Nephron (organoid): Measurements from ENCODE around the gene HMGCR.

Experiments used
- H3K27ac Mint-ChIP-seq, 3 experiments: 2 replicates each; pipeline ENCODE4 v1.8.0; 2020; ENCODE audit warnings: mixed read lengths in 3 of 3, mild to moderate bottlenecking in 2 of 3, moderate library complexity in 1 of 3
- H3K27me3 Mint-ChIP-seq: 2 replicates; pipeline ENCODE4 v1.8.0; 2021; ENCODE audit warnings: low read depth, mild to moderate bottlenecking, moderate library complexity, mixed read lengths
- H3K36me3 Mint-ChIP-seq: 2 replicates; pipeline ENCODE4 v1.8.0; 2020; ENCODE audit warnings: low read depth, mixed read lengths
- H3K4me1 Mint-ChIP-seq: 2 replicates; pipeline ENCODE4 v1.8.0; 2020; ENCODE audit warnings: mixed read lengths
- H3K4me3 Mint-ChIP-seq, 3 experiments: 2 replicates each; pipeline ENCODE4 v1.8.0; 2020; ENCODE audit warnings: mild to moderate bottlenecking in 3 of 3, mixed read lengths in 3 of 3, moderate library complexity in 2 of 3
- H3K9me3 Mint-ChIP-seq: 2 replicates; pipeline ENCODE4 v1.8.0; 2020; ENCODE audit warnings: mixed read lengths
- TF ChIP-seq, protein P1 (sequence below), 3 experiments: fragments of 200-600 bp; sonication (generic); IDR thresholded peaks; one replicate each; pipeline ENCODE4 v1.5.0; 2021; ENCODE audit warnings: antibody characterized with exemption in 3 of 3; ENCODE audit not compliant: unreplicated experiment in 3 of 3

Gene HMGCR

DNA sequence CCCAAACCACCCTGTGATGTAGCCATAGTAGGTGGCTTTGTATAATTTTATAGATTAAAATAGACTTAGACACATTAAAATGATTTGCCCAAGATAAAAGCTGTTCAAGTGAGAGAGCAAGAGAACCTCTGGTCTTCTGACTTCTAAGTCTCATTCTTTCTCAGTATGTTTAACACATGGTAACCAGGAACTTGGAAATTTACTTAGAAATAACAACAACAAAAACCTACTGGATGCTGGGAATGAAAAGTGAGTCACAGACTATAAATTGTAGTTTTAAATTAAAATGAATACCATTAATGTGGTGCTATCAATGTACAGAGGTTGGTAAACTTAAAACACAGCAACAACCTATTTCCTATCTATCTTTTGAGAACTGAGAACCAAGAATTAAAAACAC lies 30.4 kb downstream of the HMGCR start:
- H3K36me3 Mint-ChIP-seq: peaks cover 5% of the 10 kb centered on the region
- H3K4me1 Mint-ChIP-seq: peaks cover 9% of the 10 kb centered on the region
- no peak overlapping the region for H3K4me3 Mint-ChIP-seq
- H3K27me3 Mint-ChIP-seq: no peaks in the 10 kb centered on the region
- no peaks in the 10 kb centered on the region for H3K9me3 Mint-ChIP-seq
- no peak overlapping the region for H3K27ac Mint-ChIP-seq
- TF ChIP-seq, protein P1, sequence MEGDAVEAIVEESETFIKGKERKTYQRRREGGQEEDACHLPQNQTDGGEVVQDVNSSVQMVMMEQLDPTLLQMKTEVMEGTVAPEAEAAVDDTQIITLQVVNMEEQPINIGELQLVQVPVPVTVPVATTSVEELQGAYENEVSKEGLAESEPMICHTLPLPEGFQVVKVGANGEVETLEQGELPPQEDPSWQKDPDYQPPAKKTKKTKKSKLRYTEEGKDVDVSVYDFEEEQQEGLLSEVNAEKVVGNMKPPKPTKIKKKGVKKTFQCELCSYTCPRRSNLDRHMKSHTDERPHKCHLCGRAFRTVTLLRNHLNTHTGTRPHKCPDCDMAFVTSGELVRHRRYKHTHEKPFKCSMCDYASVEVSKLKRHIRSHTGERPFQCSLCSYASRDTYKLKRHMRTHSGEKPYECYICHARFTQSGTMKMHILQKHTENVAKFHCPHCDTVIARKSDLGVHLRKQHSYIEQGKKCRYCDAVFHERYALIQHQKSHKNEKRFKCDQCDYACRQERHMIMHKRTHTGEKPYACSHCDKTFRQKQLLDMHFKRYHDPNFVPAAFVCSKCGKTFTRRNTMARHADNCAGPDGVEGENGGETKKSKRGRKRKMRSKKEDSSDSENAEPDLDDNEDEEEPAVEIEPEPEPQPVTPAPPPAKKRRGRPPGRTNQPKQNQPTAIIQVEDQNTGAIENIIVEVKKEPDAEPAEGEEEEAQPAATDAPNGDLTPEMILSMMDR (IDR thresholded peaks at IDR 0.05; ENCODE audit: unreplicated experiment in 3 of 3): no peak

DNA sequence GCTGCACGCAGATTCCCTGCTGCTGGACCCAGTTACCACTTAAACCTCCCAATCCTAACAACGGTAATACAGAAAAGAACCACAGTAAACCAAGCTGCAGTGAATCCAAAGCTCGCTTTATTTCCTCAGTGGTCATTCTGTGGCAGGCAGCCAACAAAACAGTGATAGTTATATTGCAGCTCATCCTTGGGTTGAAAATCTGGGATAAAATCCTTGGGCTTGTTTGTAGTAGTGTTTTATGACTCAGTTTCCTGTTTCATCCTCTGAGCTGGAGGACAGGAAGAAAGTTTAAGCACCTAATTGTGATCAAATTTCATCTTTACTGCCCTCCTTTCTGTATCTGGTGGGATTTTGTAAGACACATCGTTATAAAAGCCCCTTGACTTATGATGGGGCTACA lies 31.4 kb downstream of the HMGCR start:
- Mint-ChIP-seq H3K27me3 (no peaks in the 10 kb centered on the region), H3K36me3 (peaks cover 10% of the 10 kb centered on the region), H3K4me1 (peaks cover 4% of the 10 kb centered on the region), H3K9me3 (no peaks in the 10 kb centered on the region), H3K4me3 (no peak overlapping the region), H3K27ac (peak overlapping the region in 1 of 3 experiments; percentile 41)
- TF ChIP-seq, protein P1 (IDR thresholded peaks at IDR 0.05; ENCODE audit: unreplicated experiment in 3 of 3): no peak

DNA sequence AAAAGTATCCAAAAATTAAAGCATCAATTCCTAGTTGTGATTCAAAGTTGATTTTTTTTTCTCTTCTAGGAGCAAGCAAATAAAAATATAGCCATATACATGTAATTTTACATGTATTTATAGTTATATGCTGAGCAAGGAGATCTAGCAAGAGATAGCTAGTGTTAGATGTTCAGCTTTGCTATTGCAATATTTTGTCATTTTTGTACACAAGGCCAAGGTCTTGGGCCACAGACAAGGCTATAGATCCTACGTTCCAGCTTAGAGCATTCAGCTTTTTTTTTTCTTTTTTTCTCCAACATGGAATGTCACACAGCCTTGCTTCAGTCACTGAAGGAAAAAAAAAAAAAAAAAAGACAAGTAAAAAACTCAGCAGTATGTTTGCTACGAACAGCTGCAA lies 36.8 kb downstream of the HMGCR start:
- Mint-ChIP-seq H3K9me3 (no peaks in the 10 kb centered on the region), H3K4me3 (no peak overlapping the region), H3K27ac (peak overlapping the region in 2 of 3 experiments; percentile 31 to 51), H3K36me3 (peaks cover 29% of the 10 kb centered on the region), H3K27me3 (no peaks in the 10 kb centered on the region), H3K4me1 (peaks cover 13% of the 10 kb centered on the region)
- TF ChIP-seq, protein P1 (IDR thresholded peaks at IDR 0.05; ENCODE audit: unreplicated experiment in 3 of 3): no peak

DNA sequence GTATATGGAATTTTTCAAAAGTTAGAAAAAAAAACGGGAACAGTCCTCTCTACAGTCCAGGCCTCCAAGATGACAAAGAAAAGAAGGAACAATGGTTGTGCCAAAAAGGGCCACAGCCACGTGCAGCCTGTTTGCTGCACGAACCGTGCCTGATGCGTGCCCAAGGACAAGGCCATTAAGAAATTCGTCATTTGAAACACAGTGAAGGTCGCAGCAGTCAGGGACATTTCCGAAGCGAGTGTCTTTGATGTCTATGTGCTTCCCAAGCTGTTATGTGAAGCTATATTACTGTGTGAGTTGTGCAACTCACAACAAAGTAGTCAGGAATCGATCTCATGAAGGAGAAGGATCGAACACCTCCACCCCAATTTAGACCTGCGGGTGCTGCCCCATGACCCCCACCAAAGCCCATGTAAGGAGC lies 37.4 kb downstream of the HMGCR start:
- Mint-ChIP-seq H3K27me3 (no peaks in the 10 kb centered on the region), H3K27ac (peak overlapping the region; percentile 31 to 72 (median 51)), H3K4me1 (peaks cover 13% of the 10 kb centered on the region), H3K9me3 (no peaks in the 10 kb centered on the region), H3K4me3 (no peak overlapping the region), H3K36me3 (peaks cover 35% of the 10 kb centered on the region)
- TF ChIP-seq, protein P1 (IDR thresholded peaks at IDR 0.05; ENCODE audit: unreplicated experiment in 3 of 3): no peak

DNA sequence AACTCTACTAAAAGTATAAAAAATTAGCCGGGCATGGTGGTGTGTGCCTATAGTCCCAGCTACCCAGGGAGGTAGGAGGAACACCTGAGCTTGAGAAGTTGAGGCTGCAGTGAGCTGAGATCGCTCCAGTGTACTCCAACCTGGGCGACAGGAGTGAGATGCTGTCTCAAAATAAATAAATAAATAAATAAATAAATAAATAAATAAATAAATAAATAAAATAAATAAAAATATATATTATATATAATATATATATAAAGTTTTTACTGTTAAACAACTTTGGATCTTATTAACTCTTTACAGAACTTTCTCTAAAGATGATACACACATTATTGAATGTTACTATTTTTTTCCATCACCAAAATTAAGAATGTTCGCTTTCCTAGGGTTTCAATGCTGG lies 38.4 kb downstream of the HMGCR start:
- peaks cover 39% of the 10 kb centered on the region for H3K36me3 Mint-ChIP-seq
- no peak overlapping the region for H3K27ac Mint-ChIP-seq
- TF ChIP-seq, protein P1 (IDR thresholded peaks at IDR 0.05; ENCODE audit: unreplicated experiment in 3 of 3): no peak
- H3K4me3 Mint-ChIP-seq: no peak overlapping the region
- H3K27me3 Mint-ChIP-seq: no peaks in the 10 kb centered on the region
- H3K9me3 Mint-ChIP-seq: no peaks in the 10 kb centered on the region
- peaks cover 13% of the 10 kb centered on the region for H3K4me1 Mint-ChIP-seq

DNA sequence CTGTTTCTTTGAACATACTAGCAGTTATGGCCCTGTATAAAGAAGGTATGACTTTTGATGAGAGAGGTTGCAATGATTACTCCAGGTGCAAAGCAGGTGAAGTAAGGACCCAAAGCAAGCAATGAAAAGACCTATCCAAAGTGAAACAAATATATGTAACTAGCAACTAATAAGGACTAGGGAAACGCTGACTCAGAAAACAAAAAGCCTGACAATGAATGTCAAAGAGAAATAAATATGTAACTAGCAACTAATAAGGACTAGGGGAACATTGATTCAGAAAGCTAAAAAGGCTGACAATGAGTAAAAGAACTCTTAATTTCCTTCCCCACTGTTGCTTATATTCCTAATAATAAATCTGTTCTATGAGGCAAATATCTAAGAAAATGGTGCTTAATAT lies 43.1 kb downstream of the HMGCR start:
- Mint-ChIP-seq H3K36me3 (peaks cover 55% of the 10 kb centered on the region), H3K4me3 (no peak overlapping the region), H3K4me1 (peaks cover 5% of the 10 kb centered on the region), H3K9me3 (no peaks in the 10 kb centered on the region), H3K27me3 (no peaks in the 10 kb centered on the region), H3K27ac (no peak overlapping the region)
- TF ChIP-seq, protein P1 (IDR thresholded peaks at IDR 0.05; ENCODE audit: unreplicated experiment in 3 of 3): no peak
